ENCODE measurements around the gene GNAZ.
A peak's percentile ranks its signal among the peaks of the same experiment; 100 is the strongest.

GNAZ gene

GRCh38 chr22:23140385-23140784 lies 70.1 kb downstream of the GNAZ start:
- no peak for DNase-seq

- no peak for DNase-seq
Observed at GRCh38 chr22:23142546-23143105, 72.3 kb downstream of the GNAZ start.

- no peak for DNase-seq
Observed at GRCh38 chr22:23143119-23143518, 72.8 kb downstream of the GNAZ start.

GRCh38 chr22:23144432-23144831 lies 74.1 kb downstream of the GNAZ start:
- no peak for DNase-seq

GRCh38 chr22:23144932-23145877 lies 74.9 kb downstream of the GNAZ start, which contains the start of gene RAB36:
Gene RAB36 (plus strand): TSS chr22:23145477. CDS start chr22:23146617, 1,140 bp downstream.
- peak; percentile 96 to 98 for DNase-seq

GRCh38 chr22:23145878-23146470 lies 75.7 kb downstream of the GNAZ start:
- no peak for DNase-seq

GRCh38 chr22:23146478-23147205 lies 76.3 kb downstream of the GNAZ start:
- no peak for DNase-seq

- no peak for DNase-seq
Observed at GRCh38 chr22:23147617-23148387, 77.5 kb downstream of the GNAZ start.

- no peak for DNase-seq
Observed at GRCh38 chr22:23149743-23150238, 79.5 kb downstream of the GNAZ start.

GRCh38 chr22:23150762-23151161 lies 80.4 kb downstream of the GNAZ start:
- no peak for DNase-seq

GRCh38 chr22:23151827-23152226 lies 81.5 kb downstream of the GNAZ start:
- DNase-seq: no peak

- DNase-seq: peak in 1 of 2 donors; percentile 32
Observed at GRCh38 chr22:23152238-23153114, 82.2 kb downstream of the GNAZ start.

GRCh38 chr22:23153994-23154393 lies 83.7 kb downstream of the GNAZ start:
- DNase-seq: no peak

GRCh38 chr22:23154461-23154860 lies 84.1 kb downstream of the GNAZ start:
- DNase-seq: no peak

GRCh38 chr22:23155143-23155542 lies 84.8 kb downstream of the GNAZ start:
- DNase-seq: no peak

- no peak for DNase-seq
Observed at GRCh38 chr22:23155831-23156230, 85.5 kb downstream of the GNAZ start.

GRCh38 chr22:23156286-23156685 lies 86.0 kb downstream of the GNAZ start:
- DNase-seq: no peak

- DNase-seq: no peak
Observed at GRCh38 chr22:23157560-23158515, 87.5 kb downstream of the GNAZ start.

- no peak for DNase-seq
Observed at GRCh38 chr22:23158516-23159290, 88.4 kb downstream of the GNAZ start.

Measured in CD4-positive, alpha-beta T cell treated with Interleukin-1 beta for 1 hour (primary cell).